Uterus (tissue), 4 donors: ENCODE measurements around the gene SCN8A. TPM values are rescaled to one million over a fixed set of nuclear protein-coding genes. Genes with fewer than 3 reads are reported as not detected.

Experiments used
- DNase-seq, 2 donors: peaks; one replicate each; pipeline ENCODE4 v3.0.0-alpha.2; 2019 to 2020
- H3K27ac ChIP-seq, 2 donors: fragments of 200-600 bp; sonication (generic); 1 replicate in 1 of 2; 2 replicates in 1 of 2; pipeline ENCODE4 v1.5.1; 2016 to 2018
- H3K27me3 ChIP-seq, 2 donors: fragments of 200-600 bp; sonication (generic); one replicate each; pipeline ENCODE4 v1.5.1; 2018 to 2019; ENCODE audit warnings: control low read depth in 1 of 2
- H3K36me3 ChIP-seq, 2 donors: fragments of 200-600 bp; sonication (generic); one replicate each; pipeline ENCODE4 v1.5.1; 2019; ENCODE audit warnings: control low read depth in 1 of 2
- H3K4me1 ChIP-seq, 2 donors: fragments of 200-600 bp; sonication (generic); one replicate each; pipeline ENCODE4 v1.5.1; 2018 to 2019; ENCODE audit warnings: control low read depth in 1 of 2
- H3K4me3 ChIP-seq, 2 donors: fragments of 200-600 bp; sonication (generic); 1 replicate in 1 of 2; 2 replicates in 1 of 2; pipeline ENCODE4 v1.5.1; 2018 to 2019; ENCODE audit warnings: mild to moderate bottlenecking in 1 of 2
- H3K9me3 ChIP-seq, 2 donors: fragments of 200-600 bp; sonication (generic); one replicate each; pipeline ENCODE4 v1.5.1; 2019; ENCODE audit warnings: control low read depth in 1 of 2
- CTCF ChIP-seq, 4 experiments: fragments of 200-600 bp in 2 of 4; fragments of 450-650 bp in 2 of 4; sonication (generic) in 2 of 4; IDR thresholded peaks; one replicate each; pipeline ENCODE4 v1.5.1; 2016 to 2019; ENCODE audit warnings: antibody characterized with exemption in 4 of 4, mild to moderate bottlenecking in 2 of 4, moderate library complexity in 1 of 4
- POLR2A ChIP-seq, 2 donors: fragments of 450-650 bp; IDR thresholded peaks; one replicate each; pipeline ENCODE4 v1.6.1; 2016; ENCODE audit warnings: antibody characterized with exemption in 2 of 2, mild to moderate bottlenecking in 1 of 2, moderate library complexity in 1 of 2
- intact Hi-C: fragments of 100-400 bp; cut with DNase I; formaldehyde crosslinking; loops from one replicate; pipeline ENCODE4 v1.15.1; 2023; ENCODE audit warnings: low total_unique reads
- total RNA-seq, 4 donors: library from RNA; depleted of rRNA in 3 of 4; stranded (reverse); fragments of >200 nt in 3 of 4; gene quantifications; one replicate each; pipeline versions ENCODE4 v1.1.0 to v1.2.4, GENCODE V29; 2014 to 2023
- donor health status: DM: yes; HTN: yes; CAD: no.

SCN8A gene
- total RNA-seq, 4 donors from 2014 or later: 1.3 to 6.7 (median 3.0) TPM; not detected in 1

- Histone ChIP-seq H3K36me3 (no peaks in the 10 kb centered on the region), H3K27ac (peak overlapping the region; percentile 21 to 68), H3K4me1 (no peaks in the 10 kb centered on the region), H3K27me3 (no peaks in the 10 kb centered on the region), H3K9me3 (no peaks in the 10 kb centered on the region), H3K4me3 (peak overlapping the region; percentile 29 to 47)
- DNase-seq: no peak
- intact Hi-C loops: no loop called here
- TF ChIP-seq POLR2A (IDR thresholded peaks at IDR 0.05): no peak
- TF ChIP-seq CTCF (IDR thresholded peaks at IDR 0.05): no peak
Measured at GRCh38 chr12:51821440-51822260, 230.6 kb downstream of the SCN8A start.

GRCh38 chr12:51822261-51822616 is 231.2 kb downstream of the SCN8A start:
- DNase-seq: no peak
- intact Hi-C loops: no loop called here
- no peak for TF ChIP-seq POLR2A (IDR thresholded peaks at IDR 0.05)
- no peak for TF ChIP-seq CTCF (IDR thresholded peaks at IDR 0.05)
- no peaks in the 10 kb centered on the region for H3K4me1 ChIP-seq
- no peak overlapping the region for H3K27ac ChIP-seq
- no peaks in the 10 kb centered on the region for H3K9me3 ChIP-seq
- no peaks in the 10 kb centered on the region for H3K36me3 ChIP-seq
- no peak overlapping the region for H3K4me3 ChIP-seq
- H3K27me3 ChIP-seq: no peaks in the 10 kb centered on the region

- Histone ChIP-seq H3K9me3 (no peaks in the 10 kb centered on the region), H3K27me3 (no peaks in the 10 kb centered on the region), H3K36me3 (no peaks in the 10 kb centered on the region), H3K4me1 (no peaks in the 10 kb centered on the region), H3K4me3 (no peak overlapping the region), H3K27ac (no peak overlapping the region)
- intact Hi-C loops: no loop called here
- no peak for TF ChIP-seq CTCF (IDR thresholded peaks at IDR 0.05)
- no peak for TF ChIP-seq POLR2A (IDR thresholded peaks at IDR 0.05)
- no peak for DNase-seq
Measured at GRCh38 chr12:51822956-51823355, 231.9 kb downstream of the SCN8A start.

GRCh38 chr12:51823875-51824565 is 233.0 kb downstream of the SCN8A start:
- no peak overlapping the region for H3K4me3 ChIP-seq
- no peaks in the 10 kb centered on the region for H3K9me3 ChIP-seq
- no peaks in the 10 kb centered on the region for H3K36me3 ChIP-seq
- no peak overlapping the region for H3K27ac ChIP-seq
- intact Hi-C loops: no loop called here
- no peaks in the 10 kb centered on the region for H3K4me1 ChIP-seq
- no peak for DNase-seq
- no peaks in the 10 kb centered on the region for H3K27me3 ChIP-seq
- no peak for TF ChIP-seq POLR2A (IDR thresholded peaks at IDR 0.05)
- peak in 1 of 4 experiments; percentile 17 for TF ChIP-seq CTCF (IDR thresholded peaks at IDR 0.05)

GRCh38 chr12:51825216-51825615 is 234.2 kb downstream of the SCN8A start:
- no peaks in the 10 kb centered on the region for H3K4me1 ChIP-seq
- no peaks in the 10 kb centered on the region for H3K9me3 ChIP-seq
- no peaks in the 10 kb centered on the region for H3K27me3 ChIP-seq

More at GRCh38 chr12:51825216-51825615, 234.2 kb downstream of the SCN8A start:
- TF ChIP-seq POLR2A (IDR thresholded peaks at IDR 0.05) (no peak), CTCF (IDR thresholded peaks at IDR 0.05) (no peak)
- Histone ChIP-seq H3K36me3 (no peaks in the 10 kb centered on the region), H3K27ac (no peak overlapping the region), H3K4me3 (no peak overlapping the region)
- DNase-seq: no peak
- intact Hi-C loops: no loop called here
